Activated T-cell treated with anti-CD3 and anti-CD28 coated beads, Interleukin-2, amount 50 U/mL, for 4 hours (primary cell): ENCODE results near the gene RPL37. TPM values are rescaled to one million over a fixed set of nuclear protein-coding genes. Genes with fewer than 3 reads are reported as not detected.

ENCODE experiments used
- ATAC-seq, 2 donors: fragments of 200-7000 bp; cut with Tn5 transposase; one replicate each; pipeline ENCODE4 v1.10.0; 2021
- DNase-seq: peaks from one replicate; pipeline ENCODE4 v3.0.0-alpha.2; 2020
- H3K27me3 Mint-ChIP-seq: one replicate; pipeline ENCODE4 v1.8.0; 2021; ENCODE audit warnings: low read depth, mixed read lengths
- H3K36me3 Mint-ChIP-seq: one replicate; pipeline ENCODE4 v1.8.0; 2022; ENCODE audit warnings: mixed read lengths; ENCODE audit not compliant: insufficient read depth
- H3K4me1 Mint-ChIP-seq: one replicate; pipeline ENCODE4 v1.8.0; 2021; ENCODE audit warnings: low read depth, mixed read lengths
- H3K4me3 Mint-ChIP-seq: one replicate; pipeline ENCODE4 v1.8.0; 2021; ENCODE audit warnings: mild to moderate bottlenecking, moderate library complexity, mixed read lengths
- H3K9me3 Mint-ChIP-seq: one replicate; pipeline ENCODE4 v1.8.0; 2021; ENCODE audit warnings: mixed read lengths
- total RNA-seq, 3 donors: library from RNA; stranded (reverse); gene quantifications; one replicate each; pipeline ENCODE4 v1.2.1, GENCODE V29; 2021

Gene RPL37
- total RNA-seq, 3 donors from 2014 or later = 1,753 to 1,834 (median 1,793) TPM

DNA sequence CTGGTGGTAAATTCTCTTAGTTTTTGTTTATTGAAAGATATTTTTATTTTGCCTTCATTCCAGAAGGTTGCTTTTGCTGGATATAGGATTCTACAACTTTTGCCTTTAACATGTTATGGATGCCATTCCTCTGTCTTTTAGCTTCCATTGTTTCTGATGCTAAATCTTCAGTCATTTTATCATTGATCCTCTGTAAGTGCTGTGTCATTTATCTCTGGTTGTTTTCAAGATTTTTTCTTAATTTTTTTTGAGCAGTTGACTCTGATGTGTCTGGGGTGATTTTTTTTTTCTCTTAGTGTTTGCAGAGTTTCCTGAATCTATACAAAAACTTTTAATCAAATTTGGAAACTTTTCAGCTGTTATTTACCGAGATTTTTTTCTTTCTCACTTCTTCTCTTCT lies 12.5 kb upstream of the RPL37 start:
- ATAC-seq = no peak
- H3K9me3 Mint-ChIP-seq = no peaks in the 10 kb centered on the region
- H3K36me3 Mint-ChIP-seq = peaks cover 6% of the 10 kb centered on the region
- no peak for DNase-seq
- peaks cover 15% of the 10 kb centered on the region for H3K4me1 Mint-ChIP-seq
- H3K27me3 Mint-ChIP-seq = peaks cover 15% of the 10 kb centered on the region
- H3K4me3 Mint-ChIP-seq = no peak overlapping the region

DNA sequence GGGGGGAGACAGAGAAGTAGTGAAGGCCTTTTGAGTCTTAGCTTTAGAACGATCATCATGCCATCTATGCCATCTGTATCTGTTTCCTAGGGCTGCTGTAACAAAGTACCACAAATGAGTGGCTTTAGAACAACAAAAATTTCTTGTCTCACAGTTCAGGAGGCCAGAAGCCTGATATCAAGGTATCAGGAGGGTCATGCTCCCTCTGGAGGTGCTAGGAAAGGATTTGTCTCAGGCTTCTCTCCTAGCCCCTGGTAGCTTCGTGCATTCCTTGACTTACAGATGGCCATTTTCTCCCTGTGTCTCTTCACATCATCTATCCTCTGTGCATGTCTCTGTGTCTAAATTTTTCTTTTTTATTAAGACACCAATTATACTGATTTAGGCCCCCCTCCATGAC lies 11.3 kb upstream of the RPL37 start:
- Mint-ChIP-seq H3K9me3 (no peaks in the 10 kb centered on the region), H3K27me3 (peaks cover 15% of the 10 kb centered on the region)

DNA sequence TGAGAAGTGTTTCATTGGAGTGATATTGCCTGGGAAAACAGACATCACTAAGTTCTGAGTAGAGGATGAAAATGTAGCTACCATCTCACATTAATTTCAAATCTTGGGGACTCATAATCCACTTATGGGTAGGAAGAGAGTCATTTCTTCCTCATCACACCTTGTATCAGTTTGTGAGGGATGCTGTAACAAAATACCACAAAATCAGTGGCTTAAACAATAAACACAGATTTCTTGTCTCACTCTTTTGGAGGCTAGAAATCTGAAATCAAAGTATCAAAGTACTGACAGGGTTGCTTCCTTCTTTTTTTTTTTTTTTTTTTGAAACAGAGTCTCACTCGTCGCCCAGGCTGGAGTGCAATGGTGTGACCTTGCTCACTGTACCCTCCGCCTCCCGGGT lies 9.5 kb upstream of the RPL37 start:
- DNase-seq (no peak), ATAC-seq (no peak)
- Mint-ChIP-seq H3K4me3 (no peak overlapping the region), H3K27me3 (peaks cover 11% of the 10 kb centered on the region), H3K9me3 (no peaks in the 10 kb centered on the region), H3K4me1 (peaks cover 24% of the 10 kb centered on the region), H3K36me3 (peaks cover 3% of the 10 kb centered on the region)

More for the DNA sequence above, 11.3 kb upstream of the RPL37 start:
- DNase-seq = no peak
- H3K4me3 Mint-ChIP-seq = no peak overlapping the region
- peaks cover 19% of the 10 kb centered on the region for H3K4me1 Mint-ChIP-seq
- no peak for ATAC-seq
- H3K36me3 Mint-ChIP-seq = peaks cover 6% of the 10 kb centered on the region

DNA sequence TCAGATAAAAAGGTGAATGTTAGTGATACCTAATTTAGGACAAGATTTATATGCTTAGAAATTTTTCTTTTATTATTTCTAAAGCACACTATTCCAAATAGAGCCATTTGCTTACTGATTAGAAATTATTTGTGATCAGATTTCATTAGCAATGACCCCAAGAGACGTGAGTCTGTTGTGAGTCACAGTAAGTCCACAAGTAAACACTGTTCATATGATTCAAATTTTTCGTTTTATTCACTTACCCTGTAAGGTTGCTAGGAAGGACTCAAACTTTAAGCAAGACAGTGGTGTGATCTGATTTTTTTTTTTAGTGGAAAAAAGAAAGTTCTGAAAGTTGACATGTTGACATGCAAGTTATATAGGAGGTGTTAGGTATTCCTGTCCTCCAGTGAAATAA lies 7.3 kb upstream of the RPL37 start:
- no peak for ATAC-seq
- no peaks in the 10 kb centered on the region for H3K9me3 Mint-ChIP-seq
- H3K36me3 Mint-ChIP-seq = peaks cover 3% of the 10 kb centered on the region
- no peak for DNase-seq
- H3K27me3 Mint-ChIP-seq = peaks cover 11% of the 10 kb centered on the region
- H3K4me1 Mint-ChIP-seq = peaks cover 25% of the 10 kb centered on the region
- H3K4me3 Mint-ChIP-seq = peak overlapping the region; percentile 88

DNA sequence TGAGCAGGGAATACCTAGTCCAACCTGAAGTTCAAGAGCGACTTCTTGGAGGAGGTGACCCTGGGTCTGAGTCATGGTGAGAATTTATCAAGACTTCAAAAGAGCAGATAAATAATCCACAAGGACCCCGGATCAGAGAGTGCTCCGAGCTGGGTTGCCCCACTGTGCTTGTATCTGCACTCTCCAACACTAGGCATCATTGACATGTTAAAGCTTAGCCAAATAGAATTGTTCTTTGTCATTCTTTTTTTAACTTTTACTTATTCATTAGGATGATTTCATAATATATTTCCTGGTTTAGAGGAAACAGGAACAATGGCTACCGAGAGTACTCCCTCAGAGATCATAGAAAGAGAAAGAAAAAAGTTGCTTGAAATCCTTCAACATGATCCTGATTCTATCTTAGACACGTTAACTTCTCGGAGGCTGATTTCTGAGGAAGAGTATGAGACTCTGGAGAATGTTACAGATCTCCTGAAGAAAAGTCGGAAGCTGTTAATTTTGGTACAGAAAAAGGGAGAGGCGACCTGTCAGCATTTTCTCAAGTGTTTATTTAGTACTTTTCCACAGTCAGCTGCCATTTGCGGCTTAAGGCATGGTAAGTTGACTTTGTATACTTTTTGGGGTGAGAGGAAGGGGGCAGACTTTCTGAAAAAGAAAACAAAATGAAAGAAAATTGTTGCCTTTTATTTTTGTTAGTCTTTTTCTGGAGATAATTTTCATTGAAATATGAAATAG lies 6.2 kb upstream of the RPL37 start, which contains the start of gene CARD6:
Gene CARD6 (plus strand): TSS at position 300 of the 738 bp plus-strand sequence. CDS start 16 bp downstream, at position 316.
- Mint-ChIP-seq H3K36me3 (peaks cover 3% of the 10 kb centered on the region), H3K9me3 (no peaks in the 10 kb centered on the region), H3K4me1 (peaks cover 29% of the 10 kb centered on the region), H3K27me3 (peaks cover 11% of the 10 kb centered on the region), H3K4me3 (peak within 1 kb of the TSS; percentile 88)
- DNase-seq (no peak), ATAC-seq (peak; percentile 43 to 48)

DNA sequence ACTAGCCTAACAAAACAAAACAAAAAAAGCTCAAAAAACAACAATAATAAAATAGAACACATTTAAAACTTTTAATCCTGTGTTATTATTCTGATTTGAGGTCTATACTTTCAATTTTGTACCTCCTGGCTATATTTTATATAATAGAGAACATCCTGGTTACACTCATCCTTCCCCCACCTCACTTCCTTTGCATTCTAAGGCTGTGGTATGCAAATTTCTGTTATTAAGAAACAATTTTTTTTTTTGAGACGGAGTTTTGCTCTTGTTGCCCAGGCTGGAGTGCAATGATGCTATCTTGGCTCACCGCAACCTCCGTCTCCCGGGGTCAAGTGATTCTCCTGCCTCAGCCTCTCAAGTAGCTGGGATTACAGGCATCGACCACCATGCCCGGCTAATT lies 3.1 kb upstream of the RPL37 start:
- no peak for DNase-seq
- no peak overlapping the region for H3K4me3 Mint-ChIP-seq
- no peak for ATAC-seq
- H3K27me3 Mint-ChIP-seq = peaks cover under 1% of the 10 kb centered on the region
- no peaks in the 10 kb centered on the region for H3K9me3 Mint-ChIP-seq
- H3K36me3 Mint-ChIP-seq = peaks cover 20% of the 10 kb centered on the region
- H3K4me1 Mint-ChIP-seq = peaks cover 33% of the 10 kb centered on the region

DNA sequence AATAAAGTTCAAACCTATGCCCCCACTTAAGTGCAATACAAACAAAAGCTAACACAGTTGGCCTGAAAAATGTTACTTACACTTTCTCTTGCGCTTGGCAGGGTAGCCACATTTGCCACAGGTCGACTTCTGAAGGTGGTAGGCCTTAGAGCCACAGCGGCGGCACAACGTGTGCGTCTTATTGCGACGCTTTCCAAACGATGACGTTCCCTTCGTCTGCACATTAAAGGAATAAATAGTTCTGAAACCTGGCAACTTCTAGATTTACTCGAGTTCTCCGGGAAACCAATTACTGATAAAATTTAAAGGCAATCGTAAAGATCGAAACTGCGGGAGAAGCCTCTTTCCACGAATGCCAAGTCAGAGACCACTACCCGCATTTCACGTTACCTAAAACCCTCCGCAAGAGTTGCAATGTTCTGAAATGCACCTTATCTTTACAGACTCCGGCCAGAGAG lies 602 bp downstream of the RPL37 start:
- Mint-ChIP-seq H3K4me1 (peaks cover 44% of the 10 kb centered on the region), H3K4me3 (peak overlapping the region; percentile 97), H3K9me3 (no peaks in the 10 kb centered on the region), H3K36me3 (peaks cover 52% of the 10 kb centered on the region), H3K27me3 (no peaks in the 10 kb centered on the region)
- DNase-seq (peak; percentile 23), ATAC-seq (peak in 1 of 2 donors; percentile 1)

DNA sequence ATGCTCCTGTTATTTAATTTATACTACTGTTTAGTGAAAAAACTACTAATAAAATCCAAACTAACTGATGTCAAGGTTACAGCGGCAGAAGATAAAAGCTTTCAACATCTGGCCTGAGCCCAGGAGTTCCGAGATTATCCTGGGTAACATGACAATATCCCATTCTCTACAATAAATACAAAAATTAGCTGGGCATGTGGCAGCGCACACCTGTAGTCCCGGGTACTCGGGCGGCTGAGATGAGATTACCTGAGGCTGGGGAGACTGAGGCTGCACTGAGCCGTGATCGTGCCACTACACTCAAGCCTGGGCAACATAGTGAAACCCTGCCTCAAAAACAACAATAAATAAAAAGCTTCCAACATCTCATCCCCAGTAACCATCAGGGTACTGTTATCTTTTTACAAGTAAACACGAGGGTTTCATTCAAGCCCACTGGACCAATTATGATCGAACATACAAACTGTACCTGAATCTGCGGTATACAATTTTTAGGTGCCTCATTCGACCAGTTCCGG lies 1.3 kb downstream of the RPL37 start:
- peaks cover 50% of the 10 kb centered on the region for H3K4me1 Mint-ChIP-seq
- DNase-seq (no peak), ATAC-seq (no peak)
- peaks cover 59% of the 10 kb centered on the region for H3K36me3 Mint-ChIP-seq
- H3K4me3 Mint-ChIP-seq = peak overlapping the region; percentile 97
- H3K9me3 Mint-ChIP-seq = no peaks in the 10 kb centered on the region
- no peaks in the 10 kb centered on the region for H3K27me3 Mint-ChIP-seq

DNA sequence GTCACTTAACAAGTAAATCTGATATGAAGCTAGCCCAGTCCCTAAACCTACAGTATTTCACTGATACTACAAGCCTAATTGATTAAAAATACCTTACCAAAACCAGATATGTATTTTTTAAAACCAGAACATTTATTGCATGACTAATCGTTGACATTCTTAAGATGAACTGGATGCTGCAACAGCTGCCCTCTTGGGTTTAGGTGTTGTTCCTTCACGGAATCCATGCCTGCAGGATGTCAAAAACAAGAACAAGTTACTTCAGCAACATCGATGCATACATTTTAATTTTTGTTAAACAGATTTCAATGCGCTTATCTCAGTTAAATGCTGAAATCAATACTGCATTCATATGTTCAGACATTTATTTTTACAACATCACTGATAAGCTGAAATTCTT lies 2.7 kb downstream of the RPL37 start:
- Mint-ChIP-seq H3K9me3 (no peaks in the 10 kb centered on the region), H3K4me1 (peaks cover 58% of the 10 kb centered on the region), H3K27me3 (no peaks in the 10 kb centered on the region), H3K4me3 (peak overlapping the region; percentile 97), H3K36me3 (peaks cover 73% of the 10 kb centered on the region)
- ATAC-seq (no peak), DNase-seq (no peak)

DNA sequence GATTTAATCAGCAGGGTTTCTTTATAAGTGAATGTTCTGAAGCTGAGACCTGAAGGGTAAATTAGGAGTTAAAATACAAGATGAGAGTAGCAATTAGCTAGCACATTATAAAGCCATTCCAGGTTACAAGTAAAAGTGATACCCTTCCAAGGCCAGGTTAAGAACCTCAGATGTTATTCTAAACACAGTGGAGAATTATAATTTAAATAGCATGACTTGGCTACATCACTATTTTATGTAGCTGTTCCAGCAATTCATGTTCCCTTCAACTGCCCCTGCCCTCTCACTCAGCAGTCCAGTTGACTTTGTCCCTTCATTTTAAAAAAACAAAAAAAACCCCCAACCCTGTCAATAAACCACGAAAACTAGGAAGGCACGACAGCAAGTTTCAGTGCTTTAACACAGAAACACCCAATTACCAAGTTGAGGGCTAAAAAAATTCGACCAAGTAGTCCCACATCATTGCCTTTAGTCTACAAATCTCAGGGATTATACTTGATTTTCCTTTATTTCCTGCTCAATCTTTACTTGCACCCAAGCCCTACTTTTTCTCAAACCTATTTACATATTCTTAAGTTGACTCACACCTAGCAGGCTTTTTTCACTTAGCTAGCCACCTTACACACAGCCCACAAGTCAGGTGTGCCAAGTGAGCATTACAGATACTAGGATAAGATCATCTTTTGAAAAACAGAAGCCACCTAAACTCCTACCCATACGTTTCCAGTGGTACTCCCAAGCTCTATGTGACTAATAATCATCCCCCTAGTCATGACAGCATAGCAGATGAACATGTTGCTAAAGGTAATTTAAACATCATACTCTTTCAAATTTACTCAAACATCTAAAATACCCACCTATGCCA lies 3.4 kb downstream of the RPL37 start:
- H3K36me3 Mint-ChIP-seq = peaks cover 80% of the 10 kb centered on the region
- H3K9me3 Mint-ChIP-seq = no peaks in the 10 kb centered on the region
- peaks cover 57% of the 10 kb centered on the region for H3K4me1 Mint-ChIP-seq
- H3K4me3 Mint-ChIP-seq = peak overlapping the region; percentile 97
- peak; percentile 60 to 69 for ATAC-seq
- H3K27me3 Mint-ChIP-seq = no peaks in the 10 kb centered on the region
- no peak for DNase-seq

DNA sequence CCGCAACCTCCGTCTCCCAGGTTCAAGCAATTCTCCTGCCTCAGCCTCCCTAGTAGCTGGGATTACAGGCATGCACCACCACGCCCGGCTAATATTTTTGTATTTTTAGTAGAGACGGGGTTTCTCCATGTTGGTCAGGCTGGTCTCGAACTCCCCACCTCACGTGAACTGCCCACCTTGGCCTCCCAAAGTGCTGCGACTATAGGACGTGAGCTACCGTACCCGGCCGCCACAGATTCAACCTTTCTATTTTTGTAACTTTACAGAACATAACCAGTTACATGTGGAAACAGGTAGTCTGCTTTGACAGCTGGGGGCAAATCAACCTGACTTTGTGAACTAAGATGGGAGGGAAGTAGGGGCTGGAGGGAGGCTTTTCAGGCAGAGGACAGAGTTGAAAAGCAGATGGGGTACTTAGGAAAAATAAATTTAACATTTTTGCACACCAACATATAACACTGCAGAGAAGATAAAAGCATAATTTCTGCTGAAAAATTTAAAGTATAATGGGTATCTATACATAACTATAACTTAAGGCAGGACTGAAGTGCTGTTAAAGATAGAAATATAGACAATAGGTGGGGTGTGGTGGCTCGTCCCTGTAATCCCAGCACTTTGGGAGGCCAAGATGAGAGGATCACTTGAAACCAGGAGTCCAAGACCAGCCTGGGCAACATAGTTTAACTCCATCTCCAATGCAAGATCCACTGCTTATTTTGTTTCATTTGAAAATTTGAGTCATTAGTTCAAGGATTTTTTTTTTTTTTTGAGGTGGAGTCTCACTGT lies 5.1 kb downstream of the RPL37 start:
- Mint-ChIP-seq H3K27me3 (no peaks in the 10 kb centered on the region), H3K4me3 (peak overlapping the region; percentile 21), H3K4me1 (peaks cover 50% of the 10 kb centered on the region), H3K36me3 (peaks cover 78% of the 10 kb centered on the region), H3K9me3 (no peaks in the 10 kb centered on the region)
- ATAC-seq (no peak), DNase-seq (no peak)

DNA sequence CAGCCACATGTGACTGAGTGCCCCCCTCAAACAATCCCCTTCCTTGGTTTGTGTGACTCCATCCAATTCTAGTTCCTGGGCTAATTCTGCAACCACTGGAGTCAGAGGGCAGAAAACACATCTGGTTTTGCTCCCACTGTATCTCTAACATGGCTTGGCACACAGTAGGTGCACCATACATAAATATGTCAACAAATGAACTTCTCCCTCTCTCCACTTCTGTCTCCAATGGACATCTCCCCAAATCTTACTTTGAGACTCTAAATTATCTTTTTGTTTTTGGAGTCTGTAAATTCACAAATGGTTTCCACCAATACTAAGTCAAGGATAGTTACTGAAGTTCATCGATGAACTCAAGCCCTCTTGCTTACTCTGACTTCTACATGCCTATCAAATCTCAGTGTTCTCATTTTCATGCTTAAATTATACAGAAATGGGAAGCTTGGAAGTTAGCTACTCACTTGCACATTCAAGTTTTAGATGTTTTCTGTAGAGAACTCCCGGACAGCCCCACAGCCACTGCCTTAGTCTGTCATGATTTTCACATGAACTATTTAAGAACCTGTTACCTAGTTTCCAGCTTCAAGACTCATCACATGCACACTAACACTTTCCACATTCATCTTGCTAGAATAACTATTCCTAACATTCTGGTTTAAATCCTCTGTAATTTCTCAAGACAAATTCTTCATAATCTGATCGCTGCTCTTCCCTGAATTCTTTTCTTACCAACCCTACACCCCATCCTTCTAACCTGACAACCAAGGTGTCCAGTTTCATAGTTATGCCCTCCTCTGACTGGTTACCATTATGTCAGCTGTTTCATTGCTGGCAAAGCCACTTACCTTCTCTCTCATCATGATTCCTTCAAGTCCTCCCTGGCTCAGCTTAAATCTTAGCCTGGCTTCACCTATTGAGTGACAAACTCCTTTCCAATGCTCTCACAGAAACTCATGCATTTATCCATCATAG lies 6.0 kb downstream of the RPL37 start:
- Mint-ChIP-seq H3K4me3 (peak overlapping the region; percentile 3), H3K27me3 (no peaks in the 10 kb centered on the region), H3K4me1 (peaks cover 48% of the 10 kb centered on the region), H3K9me3 (no peaks in the 10 kb centered on the region), H3K36me3 (peaks cover 69% of the 10 kb centered on the region)
- DNase-seq (no peak), ATAC-seq (no peak)

DNA sequence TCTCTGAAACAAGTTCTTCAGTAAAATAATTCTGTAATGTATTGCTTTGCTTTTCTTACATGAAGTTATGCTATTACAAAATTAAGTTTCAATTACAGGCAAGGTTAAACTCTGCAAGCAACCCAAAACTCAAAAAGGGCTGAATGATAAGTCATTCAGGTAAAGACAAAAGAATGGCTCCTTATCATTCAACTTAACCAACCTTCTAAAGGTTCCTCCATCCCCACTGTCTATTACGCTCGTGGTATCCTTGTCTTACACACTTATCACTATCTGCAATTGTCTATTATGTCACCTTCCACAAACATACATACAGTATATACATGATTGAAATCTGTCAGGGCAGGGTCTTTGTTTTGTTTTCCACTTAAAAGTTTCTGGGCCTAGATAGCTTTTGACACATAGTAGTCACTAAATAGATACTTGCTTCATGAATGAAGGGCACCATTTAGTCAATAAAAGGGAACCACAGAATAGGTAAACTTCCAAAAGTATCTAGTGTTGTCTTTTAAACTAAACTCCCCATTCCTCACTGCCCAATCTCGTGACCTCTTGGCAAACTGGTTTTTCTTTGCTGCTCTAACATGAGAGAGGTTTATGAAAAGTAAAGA lies 6.9 kb downstream of the RPL37 start:
- H3K27me3 Mint-ChIP-seq = no peaks in the 10 kb centered on the region
- H3K9me3 Mint-ChIP-seq = no peaks in the 10 kb centered on the region
- H3K4me1 Mint-ChIP-seq = peaks cover 44% of the 10 kb centered on the region
- ATAC-seq (no peak), DNase-seq (no peak)
- no peak overlapping the region for H3K4me3 Mint-ChIP-seq
- peaks cover 61% of the 10 kb centered on the region for H3K36me3 Mint-ChIP-seq
